ENCODE results near the gene SEMA3G. TPM values are rescaled to one million over a fixed set of nuclear protein-coding genes. Genes with fewer than 3 reads are reported as not detected.

Gene SEMA3G
- total RNA-seq: 27.6 TPM
- long read RNA-seq, full-length matches to known transcripts: 7 of 178 reads
- long read RNA-seq, partial matches to known transcripts: 145 of 178 reads
- long read RNA-seq, other reads (novel, unspliced or antisense): 26 of 178 reads

GRCh38 chr3:52444860-52445793, at the start of gene SEMA3G:
Gene SEMA3G (minus strand): TSS chr3:52445103. CDS start chr3:52445027, 76 bp downstream.
- peak; percentile 68 for TF ChIP-seq CTCF (IDR thresholded peaks at IDR 0.05)
- Histone ChIP-seq H3K4me3 (peak within 1 kb of the TSS; percentile 28), H3K4me1 (peaks cover 5% of the 10 kb centered on the region), H3K27ac (no peak within 1 kb of the TSS), H3K27me3 (no peaks in the 10 kb centered on the region), H3K36me3 (no peaks in the 10 kb centered on the region), H3K9me3 (no peaks in the 10 kb centered on the region)
- intact Hi-C loops (cut with DNase I): no loop called here
- ATAC-seq: peak; percentile 86
- peak; percentile 92 for DNase-seq

GRCh38 chr3:52494445-52494844, 49.5 kb upstream of the SEMA3G start:
- DNase-seq: no peak
- no peak overlapping the region for H3K4me3 ChIP-seq
- H3K27ac ChIP-seq: peak overlapping the region; percentile 85
- H3K4me1 ChIP-seq: peaks cover 49% of the 10 kb centered on the region
- no peak for ATAC-seq
- H3K9me3 ChIP-seq: no peaks in the 10 kb centered on the region
- H3K36me3 ChIP-seq: peaks cover 36% of the 10 kb centered on the region
- H3K27me3 ChIP-seq: no peaks in the 10 kb centered on the region
- intact Hi-C loops (cut with DNase I): no loop called here
- no peak for TF ChIP-seq CTCF (IDR thresholded peaks at IDR 0.05)

- no peak for TF ChIP-seq CTCF (IDR thresholded peaks at IDR 0.05)
- intact Hi-C loops (cut with DNase I): no loop called here
- ATAC-seq: peak; percentile 3
- no peak for DNase-seq
- peak overlapping the region; percentile 30 for H3K27ac ChIP-seq
- no peak overlapping the region for H3K4me3 ChIP-seq
- no peaks in the 10 kb centered on the region for H3K9me3 ChIP-seq
- H3K27me3 ChIP-seq: no peaks in the 10 kb centered on the region
- peaks cover 47% of the 10 kb centered on the region for H3K36me3 ChIP-seq
- peaks cover 48% of the 10 kb centered on the region for H3K4me1 ChIP-seq
Measured at GRCh38 chr3:52493232-52494017, 48.5 kb upstream of the SEMA3G start.

- ATAC-seq (no peak), DNase-seq (no peak)
- intact Hi-C loops (cut with DNase I): no loop called here
- TF ChIP-seq CTCF (IDR thresholded peaks at IDR 0.05): no peak
- Histone ChIP-seq H3K4me3 (no peak overlapping the region), H3K36me3 (peaks cover 60% of the 10 kb centered on the region), H3K4me1 (peaks cover 39% of the 10 kb centered on the region), H3K27me3 (no peaks in the 10 kb centered on the region), H3K27ac (no peak overlapping the region), H3K9me3 (no peaks in the 10 kb centered on the region)
Measured at GRCh38 chr3:52492059-52492458, 47.2 kb upstream of the SEMA3G start.

GRCh38 chr3:52490939-52491526, 46.1 kb upstream of the SEMA3G start:
- DNase-seq: no peak
- Histone ChIP-seq H3K27me3 (no peaks in the 10 kb centered on the region), H3K4me3 (no peak overlapping the region), H3K27ac (peak overlapping the region; percentile 76), H3K36me3 (peaks cover 71% of the 10 kb centered on the region), H3K9me3 (no peaks in the 10 kb centered on the region), H3K4me1 (peaks cover 39% of the 10 kb centered on the region)
- intact Hi-C loops (cut with DNase I): no loop called here
- no peak for TF ChIP-seq CTCF (IDR thresholded peaks at IDR 0.05)
- peak; percentile 37 for ATAC-seq

All from upper lobe of right lung (tissue), 1 donor.